Colonic mucosa (tissue), 4 donors: ENCODE data around the gene COL8A2. TPM values are rescaled to one million over a fixed set of nuclear protein-coding genes. Genes with fewer than 3 reads are reported as not detected.

ENCODE experiments used
- DNase-seq: peaks from one replicate; pipeline ENCODE4 v3.0.0-alpha.2; 2020
- H3K27ac ChIP-seq: fragments of 200-600 bp; one replicate; pipeline ENCODE4 v1.8.0; 2021
- H3K27me3 ChIP-seq: fragments of 200-600 bp; one replicate; pipeline ENCODE4 v1.8.0; 2021
- H3K36me3 ChIP-seq: fragments of 200-600 bp; one replicate; pipeline ENCODE4 v1.8.0; 2021
- H3K4me1 ChIP-seq: fragments of 200-600 bp; one replicate; pipeline ENCODE4 v1.8.0; 2021; ENCODE audit warnings: mild to moderate bottlenecking
- H3K4me3 ChIP-seq: fragments of 200-600 bp; one replicate; pipeline ENCODE4 v1.8.0; 2021
- H3K9ac ChIP-seq, 2 donors: one replicate each; pipeline ENCODE4 v1.7.0; 2013; ENCODE audit warnings: control low read depth in 2 of 2, low read depth in 2 of 2, low read length in 2 of 2
- H3K9me3 ChIP-seq: fragments of 200-600 bp; one replicate; pipeline ENCODE4 v1.8.0; 2021
- intact Hi-C: fragments of 100-400 bp; cut with DNase I; formaldehyde crosslinking; loops from one replicate; pipeline ENCODE4 v1.14.1; 2022
- total RNA-seq, 2 donors: library from RNA; stranded (reverse); fragmentation: NEBNext Ultra II Directional in 1 of 2; extraction: Animal tissue kit (Norgen Biotek cat#: 25700) in 1 of 2; gene quantifications; one replicate each; pipeline ENCODE4 v1.2.1, GENCODE V29; 2021
- TF ChIP-seq, protein P1 (sequence below): fragments of 200-600 bp; IDR thresholded peaks from one replicate; pipeline ENCODE4 v1.8.0; 2022; ENCODE audit warnings: antibody characterized with exemption, mild to moderate bottlenecking
- donor health status: healthy.
- donor health status: DM: no; HTN: no; CAD: no.
- donor health status: DM: no; HTN: no; CAD: no.

Gene COL8A2
- total RNA-seq, 2 donors from 2014 or later: 1.1 to 2.1 TPM

DNA sequence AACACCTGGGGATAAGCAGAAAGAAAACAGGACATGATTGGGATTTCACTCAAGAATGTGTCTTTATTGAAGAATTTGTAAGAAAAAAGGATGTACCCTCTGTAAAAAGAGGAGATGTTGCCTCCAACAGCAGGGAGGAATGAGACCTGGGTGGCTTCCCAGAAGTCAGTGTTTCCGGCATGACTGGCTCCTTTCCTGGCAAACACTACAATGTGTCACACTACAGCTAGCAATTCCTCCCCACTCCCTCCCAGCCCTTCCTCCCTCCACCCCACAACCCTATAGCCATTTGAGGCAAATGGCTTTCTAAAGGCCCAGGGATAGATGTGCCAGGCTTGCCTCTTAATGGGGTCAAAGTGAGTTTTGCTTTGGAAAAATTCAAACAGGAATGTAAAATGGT lies 11.5 kb upstream of the COL8A2 start:
- Histone ChIP-seq H3K36me3 (no peaks in the 10 kb centered on the region), H3K4me1 (no peaks in the 10 kb centered on the region), H3K9me3 (no peaks in the 10 kb centered on the region), H3K9ac (no peak overlapping the region), H3K27ac (no peak overlapping the region), H3K27me3 (no peaks in the 10 kb centered on the region), H3K4me3 (no peak overlapping the region)
- DNase-seq: no peak
- TF ChIP-seq, protein P1, sequence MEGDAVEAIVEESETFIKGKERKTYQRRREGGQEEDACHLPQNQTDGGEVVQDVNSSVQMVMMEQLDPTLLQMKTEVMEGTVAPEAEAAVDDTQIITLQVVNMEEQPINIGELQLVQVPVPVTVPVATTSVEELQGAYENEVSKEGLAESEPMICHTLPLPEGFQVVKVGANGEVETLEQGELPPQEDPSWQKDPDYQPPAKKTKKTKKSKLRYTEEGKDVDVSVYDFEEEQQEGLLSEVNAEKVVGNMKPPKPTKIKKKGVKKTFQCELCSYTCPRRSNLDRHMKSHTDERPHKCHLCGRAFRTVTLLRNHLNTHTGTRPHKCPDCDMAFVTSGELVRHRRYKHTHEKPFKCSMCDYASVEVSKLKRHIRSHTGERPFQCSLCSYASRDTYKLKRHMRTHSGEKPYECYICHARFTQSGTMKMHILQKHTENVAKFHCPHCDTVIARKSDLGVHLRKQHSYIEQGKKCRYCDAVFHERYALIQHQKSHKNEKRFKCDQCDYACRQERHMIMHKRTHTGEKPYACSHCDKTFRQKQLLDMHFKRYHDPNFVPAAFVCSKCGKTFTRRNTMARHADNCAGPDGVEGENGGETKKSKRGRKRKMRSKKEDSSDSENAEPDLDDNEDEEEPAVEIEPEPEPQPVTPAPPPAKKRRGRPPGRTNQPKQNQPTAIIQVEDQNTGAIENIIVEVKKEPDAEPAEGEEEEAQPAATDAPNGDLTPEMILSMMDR: no peak
- intact Hi-C loops: no loop called here

DNA sequence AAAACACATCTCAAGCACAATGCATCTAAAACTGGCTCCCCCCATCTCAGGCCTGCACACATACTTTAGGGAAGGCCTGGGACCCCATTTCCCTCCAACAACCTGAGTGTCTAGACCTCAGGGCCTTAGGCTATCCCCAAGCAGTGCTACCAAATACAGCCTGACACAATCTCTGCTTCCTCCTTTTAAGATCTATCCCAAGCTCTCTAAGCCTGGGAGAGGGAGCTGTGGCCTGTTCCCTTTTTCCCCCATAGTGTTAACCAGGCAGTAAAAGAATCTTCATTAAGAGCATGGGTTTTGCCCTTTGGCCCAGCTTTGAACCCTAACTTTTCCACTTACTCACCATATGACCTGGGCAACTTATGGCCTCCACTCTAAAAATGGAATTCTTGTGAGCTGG lies 10.8 kb upstream of the COL8A2 start:
- peak overlapping the region; percentile 36 for H3K27ac ChIP-seq
- H3K9ac ChIP-seq: no peak overlapping the region
- H3K9me3 ChIP-seq: no peaks in the 10 kb centered on the region
- H3K4me3 ChIP-seq: no peak overlapping the region
- H3K27me3 ChIP-seq: no peaks in the 10 kb centered on the region
- DNase-seq: no peak
- intact Hi-C loops: no loop called here
- TF ChIP-seq, protein P1: no peak
- no peaks in the 10 kb centered on the region for H3K4me1 ChIP-seq
- no peaks in the 10 kb centered on the region for H3K36me3 ChIP-seq

DNA sequence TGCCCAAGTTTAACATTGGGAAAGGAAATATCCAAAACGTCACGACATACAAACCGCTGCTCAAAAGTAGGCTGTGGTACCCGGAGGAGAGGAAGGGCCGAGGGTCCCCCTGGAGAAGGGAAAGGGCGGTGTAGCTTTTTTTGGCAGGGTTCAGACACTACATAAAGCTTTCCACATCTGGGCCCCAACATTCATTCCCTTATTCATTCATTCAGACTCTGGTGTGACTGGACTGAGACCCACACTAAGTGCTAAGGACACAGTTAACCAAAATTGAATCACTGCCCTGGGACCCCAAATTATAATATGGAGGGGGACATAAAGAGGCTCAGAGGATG lies 10.3 kb upstream of the COL8A2 start:
- DNase-seq: no peak
- Histone ChIP-seq H3K27ac (no peak overlapping the region), H3K9me3 (no peaks in the 10 kb centered on the region), H3K9ac (no peak overlapping the region), H3K27me3 (no peaks in the 10 kb centered on the region), H3K4me3 (no peak overlapping the region), H3K4me1 (no peaks in the 10 kb centered on the region), H3K36me3 (no peaks in the 10 kb centered on the region)
- TF ChIP-seq, protein P1: no peak
- intact Hi-C loops: no loop called here

GRCh38 chr1:36134505-36135329 lies 9.7 kb upstream of the COL8A2 start:
- no peak overlapping the region for H3K4me3 ChIP-seq
- no peaks in the 10 kb centered on the region for H3K27me3 ChIP-seq
- intact Hi-C loops: loop anchor here (5.0 kb wide), 1 partner anchor 37 kb away; no protein-coding TSS in a partner anchor
- H3K27ac ChIP-seq: no peak overlapping the region
- no peaks in the 10 kb centered on the region for H3K36me3 ChIP-seq
- no peak overlapping the region for H3K9ac ChIP-seq
- DNase-seq: peak; percentile 58
- no peaks in the 10 kb centered on the region for H3K9me3 ChIP-seq
- H3K4me1 ChIP-seq: no peaks in the 10 kb centered on the region
- TF ChIP-seq, protein P1: peak; percentile 53

DNA sequence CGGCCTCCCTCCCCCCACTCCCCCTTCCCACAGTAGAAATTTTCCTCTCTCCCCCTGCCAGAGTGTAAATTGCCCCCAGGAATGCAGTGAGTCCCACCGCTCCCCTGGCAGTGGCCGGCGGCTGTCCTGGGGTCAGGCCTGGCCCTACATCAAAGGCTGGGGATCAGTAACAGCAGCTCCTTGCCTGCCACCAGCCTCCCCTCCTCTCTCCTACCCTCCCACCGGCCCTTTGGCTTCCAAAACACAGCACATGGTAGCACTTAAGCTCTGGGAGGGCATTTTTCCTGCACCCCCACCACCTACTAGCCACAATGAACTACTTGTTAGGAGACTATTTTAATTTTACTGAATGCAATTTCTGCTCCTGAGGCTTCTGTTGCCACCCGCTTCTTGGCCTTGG lies 9.0 kb upstream of the COL8A2 start:
- Histone ChIP-seq H3K36me3 (no peaks in the 10 kb centered on the region), H3K9ac (peak overlapping the region in 1 of 2 donors; percentile 56), H3K4me3 (no peak overlapping the region), H3K27ac (no peak overlapping the region), H3K4me1 (no peaks in the 10 kb centered on the region), H3K9me3 (no peaks in the 10 kb centered on the region), H3K27me3 (no peaks in the 10 kb centered on the region)
- no peak for DNase-seq
- TF ChIP-seq, protein P1: no peak
- intact Hi-C loops: loop anchor here (5.0 kb wide), 1 partner anchor 37 kb away; no protein-coding TSS in a partner anchor
